HG02943 (cell line): ENCODE measurements around the gene PGRMC2.

Experiments
- ATAC-seq: cut with Tn5 transposase; IDR thresholded peaks from one replicate; pipeline ENCODE4 v1.9.1; 2021; ENCODE audit warnings: mild to moderate bottlenecking, low read depth, moderate library complexity; ENCODE audit not compliant: unreplicated experiment

The PGRMC2 gene, protein sequence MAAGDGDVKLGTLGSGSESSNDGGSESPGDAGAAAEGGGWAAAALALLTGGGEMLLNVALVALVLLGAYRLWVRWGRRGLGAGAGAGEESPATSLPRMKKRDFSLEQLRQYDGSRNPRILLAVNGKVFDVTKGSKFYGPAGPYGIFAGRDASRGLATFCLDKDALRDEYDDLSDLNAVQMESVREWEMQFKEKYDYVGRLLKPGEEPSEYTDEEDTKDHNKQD

DNA sequence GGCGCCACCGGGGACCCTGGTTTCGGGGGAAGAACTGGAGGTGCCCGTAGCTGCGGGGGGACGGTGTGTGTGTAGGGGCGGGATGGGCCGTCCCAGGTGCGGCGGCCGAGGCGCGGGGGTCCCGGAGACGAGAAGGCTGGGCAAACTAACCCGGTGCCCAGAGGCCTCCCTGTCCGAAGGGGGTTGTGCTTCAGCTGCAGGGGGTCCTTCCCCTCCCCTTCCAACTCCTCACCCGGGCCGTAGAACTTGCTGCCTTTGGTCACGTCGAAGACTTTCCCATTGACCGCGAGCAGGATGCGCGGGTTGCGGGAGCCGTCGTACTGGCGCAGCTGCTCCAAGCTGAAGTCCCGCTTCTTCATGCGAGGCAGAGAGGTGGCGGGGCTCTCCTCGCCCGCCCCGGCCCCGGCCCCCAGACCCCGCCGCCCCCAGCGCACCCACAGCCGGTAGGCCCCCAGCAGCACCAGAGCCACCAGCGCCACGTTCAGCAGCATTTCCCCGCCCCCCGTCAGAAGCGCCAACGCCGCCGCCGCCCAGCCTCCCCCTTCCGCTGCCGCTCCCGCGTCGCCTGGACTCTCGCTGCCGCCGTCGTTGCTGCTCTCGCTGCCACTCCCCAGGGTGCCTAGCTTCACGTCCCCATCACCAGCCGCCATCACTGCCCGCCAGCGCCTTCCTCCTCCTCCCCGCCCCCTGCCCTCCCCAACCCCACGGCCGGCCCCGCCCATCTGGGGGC is at the start of gene PGRMC2:
Gene PGRMC2 (minus strand): TSS at position 673 of the 730 bp plus-strand sequence. CDS start 23 bp downstream, at position 650.
- ATAC-seq, result peak; percentile 23

DNA sequence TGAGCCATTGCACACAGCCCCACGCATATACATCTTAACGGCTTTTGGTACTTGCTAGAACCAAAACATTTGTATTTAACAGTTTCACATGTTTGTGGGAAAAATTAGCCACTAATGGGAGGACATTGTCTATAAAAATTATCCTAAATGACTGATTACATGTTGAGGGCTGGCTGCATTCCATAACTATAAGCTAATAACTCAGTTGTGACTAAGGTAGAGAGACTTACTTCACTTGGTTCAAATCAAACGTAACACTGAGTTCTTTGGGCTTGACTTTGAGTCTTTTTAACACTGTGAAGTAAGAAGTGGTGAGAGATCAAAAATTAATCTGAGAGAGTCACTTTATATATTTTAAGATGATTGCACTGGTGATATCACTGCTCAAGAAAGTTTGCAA is 47.9 kb upstream of the PGRMC2 start:
- ATAC-seq, result no peak

DNA sequence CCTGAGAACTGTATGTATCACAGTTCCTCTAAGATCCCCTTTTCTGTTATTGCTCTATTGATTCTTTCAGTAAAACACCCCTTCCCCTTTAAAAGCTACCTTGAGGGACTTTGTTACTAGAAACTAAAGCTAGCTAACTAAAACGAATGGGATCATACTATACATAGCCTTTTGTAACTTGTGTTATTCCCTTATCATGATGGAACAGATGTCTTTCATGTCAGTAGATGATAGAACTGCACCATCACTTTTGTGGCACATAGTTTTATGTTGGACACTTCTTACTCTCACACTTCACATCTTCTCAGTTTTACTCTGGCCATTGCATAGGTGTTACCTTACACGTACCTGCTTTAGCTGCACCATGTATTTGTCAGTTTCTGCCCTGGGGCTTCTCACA is 46.6 kb upstream of the PGRMC2 start:
- no peak for ATAC-seq

DNA sequence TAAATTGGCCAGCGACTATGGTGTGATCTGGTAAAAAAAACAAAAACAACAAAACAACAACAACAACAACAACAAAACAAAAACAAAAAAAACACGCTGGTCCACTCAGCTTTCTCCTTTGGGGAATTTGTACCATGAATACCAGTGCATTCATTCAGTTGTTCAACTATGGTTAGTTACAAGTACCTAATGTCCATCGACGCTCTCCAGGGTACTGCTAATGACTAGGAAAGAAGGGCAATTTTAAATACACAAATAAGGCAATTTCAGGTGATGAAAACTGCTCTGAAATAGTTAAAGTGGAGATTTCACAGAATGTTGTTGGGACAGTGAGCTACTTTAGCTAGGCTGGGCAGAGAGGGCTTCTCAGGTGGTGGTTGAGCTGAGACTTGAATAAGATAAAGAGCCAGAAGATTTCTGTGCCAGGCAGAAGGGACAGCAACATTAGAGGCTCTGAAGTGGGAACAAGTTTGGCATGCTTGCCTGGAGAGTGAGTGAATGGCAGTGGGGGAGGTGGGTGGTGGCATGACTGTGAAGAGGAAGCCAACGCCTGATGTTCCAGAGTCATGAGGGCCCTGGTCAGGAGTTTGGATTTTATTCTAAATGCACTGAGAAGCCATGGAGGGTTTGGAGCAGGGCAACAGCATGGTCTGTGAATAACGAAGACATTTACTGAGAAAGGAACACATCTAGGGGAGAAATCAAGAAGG is 45.9 kb upstream of the PGRMC2 start:
- no peak for ATAC-seq

DNA sequence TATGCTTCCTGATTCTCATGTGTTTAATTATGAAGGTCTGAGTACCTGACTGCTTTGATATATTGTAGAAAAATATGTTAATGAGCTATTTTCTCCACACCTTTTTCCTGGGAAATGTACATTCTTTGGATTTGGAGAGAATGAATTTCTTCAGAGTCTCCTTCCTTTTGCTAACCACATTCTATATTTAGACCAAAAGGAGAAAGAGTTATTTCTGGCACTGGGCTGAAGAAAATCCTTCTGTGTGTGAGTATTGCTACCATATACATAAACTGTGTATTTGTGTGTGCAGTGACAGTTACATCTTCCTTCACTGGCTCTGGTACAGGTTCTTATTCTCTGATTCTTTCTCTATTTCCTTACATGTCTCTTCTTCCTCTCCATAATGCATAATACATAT is 44.5 kb upstream of the PGRMC2 start:
- ATAC-seq, result no peak

DNA sequence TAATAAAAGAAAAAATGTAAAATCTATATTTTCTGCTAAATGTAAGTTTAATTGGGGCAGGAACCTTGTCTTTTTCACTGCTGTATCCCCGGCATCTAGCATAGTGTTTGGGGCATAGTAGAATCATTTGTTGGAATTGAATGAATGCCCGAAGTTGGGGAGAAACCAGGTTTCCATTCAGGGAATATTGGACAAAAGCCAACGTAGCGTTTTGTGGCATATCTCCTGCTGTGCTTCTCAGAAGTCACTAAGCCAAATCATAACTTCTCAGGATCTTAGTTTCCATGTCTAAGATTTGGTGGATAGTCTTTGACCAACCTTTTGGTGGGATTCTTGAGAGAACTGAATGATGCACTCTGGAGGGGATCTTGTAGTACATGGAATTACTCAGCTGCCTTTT is 42.0 kb upstream of the PGRMC2 start:
- no peak for ATAC-seq

DNA sequence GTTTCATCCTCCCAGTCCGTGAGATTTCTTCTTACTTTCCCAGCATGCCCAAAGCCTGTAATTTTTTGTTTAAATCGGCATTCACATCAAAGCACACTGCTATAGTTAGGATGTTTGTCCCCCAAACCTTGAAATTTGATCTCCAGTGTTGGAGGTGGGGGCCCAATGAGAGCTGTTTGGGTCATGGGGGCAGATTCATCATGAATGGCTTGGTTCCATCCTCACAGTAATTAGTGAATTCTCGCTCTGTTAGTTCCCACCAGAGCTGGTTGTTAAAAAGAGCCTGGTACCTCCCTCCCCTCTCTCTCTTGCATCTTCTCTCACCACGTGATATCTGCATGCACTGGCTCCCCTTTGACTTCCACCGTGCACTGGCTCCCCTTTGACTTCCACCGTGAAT is 40.5 kb upstream of the PGRMC2 start:
- ATAC-seq, result no peak

DNA sequence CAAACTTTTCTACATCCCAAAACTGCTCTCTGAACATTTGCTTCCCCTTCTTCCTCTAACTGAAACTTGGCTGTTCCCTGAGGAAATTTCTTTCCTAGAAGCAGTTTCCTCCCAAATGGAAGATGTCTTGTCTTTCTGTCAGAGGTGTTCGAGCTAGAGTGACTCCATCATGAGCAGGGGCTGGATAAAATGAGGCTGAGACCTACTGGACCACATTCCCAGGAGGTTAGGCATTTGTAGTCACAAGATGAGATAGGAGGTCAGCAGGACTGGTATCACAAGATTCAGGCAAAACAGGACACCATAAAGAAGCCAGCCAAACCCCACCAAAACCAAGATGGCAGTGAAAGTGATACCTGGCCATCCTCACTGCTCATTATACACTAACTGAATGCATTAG is 35.8 kb upstream of the PGRMC2 start:
- no peak for ATAC-seq

DNA sequence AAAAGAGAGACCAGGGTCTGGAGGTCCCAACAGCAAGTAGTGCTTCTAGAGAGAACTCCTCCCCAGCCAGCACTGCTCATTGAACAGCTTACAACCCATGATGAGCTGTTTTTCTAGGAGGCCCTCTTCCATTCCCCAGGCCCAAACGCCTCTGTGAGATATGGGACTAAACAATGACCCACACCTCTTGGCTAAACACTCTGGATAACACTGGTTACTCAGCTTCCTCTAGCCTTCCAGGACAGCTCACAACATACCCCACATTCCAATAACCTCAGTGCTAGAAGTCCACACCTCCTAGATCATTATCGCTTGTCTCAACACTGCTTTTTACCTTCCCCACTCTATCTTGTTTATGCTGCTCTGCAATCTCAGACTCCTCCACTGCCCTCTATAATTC is 35.4 kb upstream of the PGRMC2 start:
- no peak for ATAC-seq

DNA sequence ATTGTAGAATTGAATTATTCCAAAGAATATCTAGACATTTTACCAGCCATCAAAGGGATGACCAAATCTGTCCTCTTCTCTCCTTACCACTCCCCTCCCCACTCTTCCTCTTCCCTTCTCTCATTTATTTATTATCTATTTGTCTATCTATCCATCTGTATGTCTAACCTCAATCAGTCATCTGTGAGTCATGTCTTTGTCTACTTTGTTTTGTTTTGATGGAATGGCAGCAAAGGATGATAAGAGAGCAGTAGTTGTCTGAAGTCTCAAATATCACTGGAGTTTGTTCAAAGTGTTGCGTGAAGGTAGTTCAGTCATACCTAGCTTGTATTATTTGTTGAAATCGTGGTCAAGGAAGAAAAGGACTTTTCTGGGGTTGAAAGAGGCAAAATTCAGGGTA is 34.7 kb upstream of the PGRMC2 start:
- no peak for ATAC-seq

DNA sequence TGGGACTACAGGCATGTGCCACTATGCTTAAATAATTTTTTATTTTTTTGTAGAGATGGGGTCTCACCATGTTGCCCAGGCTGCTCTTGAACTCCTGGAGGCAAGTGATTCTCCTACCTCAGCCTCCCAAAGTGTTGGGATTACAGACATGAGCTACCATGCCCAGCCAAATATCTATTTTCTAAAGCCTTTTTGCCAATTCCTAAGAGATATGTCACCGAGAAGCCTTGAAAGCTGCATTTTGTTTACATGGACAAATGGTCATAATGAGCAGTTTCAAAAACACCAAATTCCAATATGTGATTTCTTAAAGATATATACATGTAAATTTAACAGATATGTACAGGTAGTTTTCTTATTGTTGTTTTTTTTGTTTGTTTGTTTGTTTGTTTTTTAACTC is 33.0 kb upstream of the PGRMC2 start:
- ATAC-seq, result no peak

DNA sequence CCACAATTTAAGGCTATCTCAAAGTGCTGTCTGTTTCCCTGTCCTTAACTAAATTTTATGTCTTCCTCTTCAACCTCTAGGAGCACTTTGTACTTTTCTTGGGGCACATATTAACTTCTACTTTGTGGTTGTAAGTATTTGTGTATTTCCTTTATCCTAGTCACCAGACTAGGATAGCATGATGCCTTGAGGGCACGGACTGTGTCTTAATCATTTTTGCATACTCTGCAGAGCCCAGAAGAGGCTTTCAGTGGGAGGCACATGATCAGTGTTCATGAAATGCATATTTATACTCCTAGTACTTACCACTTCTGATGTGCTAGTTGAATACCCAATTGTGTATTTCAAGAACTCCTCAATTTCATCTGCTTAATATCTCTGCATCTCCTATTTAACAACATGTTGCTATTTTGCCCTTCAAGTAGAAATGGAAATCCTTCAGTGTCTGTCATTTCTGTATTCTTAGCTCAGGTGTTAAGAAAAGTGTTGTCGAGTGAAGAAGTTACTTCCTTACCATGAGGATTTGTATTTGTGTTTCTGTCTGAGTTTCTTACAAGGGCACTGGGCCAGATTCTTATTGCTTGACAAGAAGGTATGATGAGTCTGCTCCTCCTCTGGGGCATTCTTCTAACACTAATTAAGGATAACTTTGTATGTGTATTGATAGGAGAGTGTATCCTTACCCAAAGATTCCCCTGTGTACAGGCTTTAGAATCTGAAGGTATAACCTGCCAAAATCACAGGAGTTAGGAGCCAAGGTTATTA is 28.3 kb upstream of the PGRMC2 start:
- no peak for ATAC-seq

DNA sequence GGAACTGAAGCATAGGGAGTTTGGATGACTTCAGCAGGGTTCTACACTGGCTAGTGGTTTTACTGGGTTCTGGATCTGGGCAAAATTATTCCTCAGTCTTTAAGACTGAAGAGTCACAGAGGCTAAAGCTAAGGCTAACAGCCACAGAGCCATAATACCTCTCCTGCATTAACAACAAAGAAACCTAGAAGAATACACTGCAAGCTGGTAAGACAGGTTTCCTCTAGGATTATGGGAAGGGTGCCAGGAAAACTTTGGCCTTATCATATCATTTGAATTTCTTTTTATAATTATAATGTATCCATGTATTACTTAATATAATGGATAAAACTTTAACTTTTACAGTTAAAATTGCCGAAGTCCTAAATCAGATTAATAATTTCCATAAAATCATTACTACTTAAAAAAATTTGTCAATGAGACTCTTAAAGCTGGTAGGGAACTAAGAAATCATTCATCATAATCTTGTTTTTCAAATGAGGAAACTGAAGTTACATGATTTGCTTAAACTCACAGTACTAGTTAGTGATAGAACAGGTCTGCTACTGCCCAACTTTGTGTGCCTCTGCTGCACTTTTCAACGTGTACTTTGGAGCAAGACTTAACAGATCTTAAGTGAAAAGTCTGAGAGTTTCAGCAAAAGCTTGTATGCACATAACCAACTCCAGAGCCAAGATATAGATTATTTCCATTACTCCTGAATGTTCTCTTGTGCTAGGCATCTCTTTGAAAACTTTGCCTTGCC is 24.2 kb upstream of the PGRMC2 start:
- ATAC-seq, result no peak

DNA sequence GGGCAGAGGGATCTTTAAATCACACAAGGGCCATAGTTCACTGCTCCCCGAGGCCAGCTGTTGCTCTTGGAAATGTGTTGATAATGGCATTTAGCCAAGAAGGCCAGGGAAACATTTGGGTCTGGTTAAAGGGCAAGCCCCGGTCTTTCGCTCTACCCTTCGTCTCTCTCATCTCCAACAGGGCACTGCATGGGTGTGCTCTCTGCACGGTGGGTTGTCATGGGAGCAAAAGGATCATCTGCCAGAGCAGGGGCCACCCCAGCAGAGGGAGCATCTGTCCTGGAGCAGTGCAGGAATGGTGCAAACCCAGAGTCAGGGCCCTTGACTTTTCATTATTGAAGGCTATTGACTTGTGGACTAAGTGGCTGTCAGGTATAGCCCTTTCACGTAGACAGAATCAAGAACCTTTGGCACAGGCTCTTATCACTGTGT is 22.7 kb upstream of the PGRMC2 start:
- no peak for ATAC-seq

DNA sequence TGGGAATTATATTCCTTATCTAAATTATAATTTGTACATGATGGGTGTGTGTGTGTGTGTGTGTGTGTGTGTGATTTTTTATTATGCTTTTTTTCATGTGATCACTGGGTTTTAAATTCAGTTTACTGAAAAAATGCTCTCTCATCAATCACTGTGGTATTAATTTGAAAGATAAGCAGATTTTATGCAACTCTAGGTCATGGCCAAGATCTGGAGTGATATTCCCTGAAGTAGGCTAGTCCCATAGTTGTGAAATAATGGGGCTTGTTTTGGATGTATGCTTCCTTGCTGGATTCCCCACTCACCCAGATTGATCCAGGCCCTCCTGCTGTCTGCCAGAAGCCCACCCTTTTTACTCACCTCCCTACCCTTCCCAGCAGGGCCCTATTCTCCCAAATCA is 22.0 kb upstream of the PGRMC2 start:
- no peak for ATAC-seq

DNA sequence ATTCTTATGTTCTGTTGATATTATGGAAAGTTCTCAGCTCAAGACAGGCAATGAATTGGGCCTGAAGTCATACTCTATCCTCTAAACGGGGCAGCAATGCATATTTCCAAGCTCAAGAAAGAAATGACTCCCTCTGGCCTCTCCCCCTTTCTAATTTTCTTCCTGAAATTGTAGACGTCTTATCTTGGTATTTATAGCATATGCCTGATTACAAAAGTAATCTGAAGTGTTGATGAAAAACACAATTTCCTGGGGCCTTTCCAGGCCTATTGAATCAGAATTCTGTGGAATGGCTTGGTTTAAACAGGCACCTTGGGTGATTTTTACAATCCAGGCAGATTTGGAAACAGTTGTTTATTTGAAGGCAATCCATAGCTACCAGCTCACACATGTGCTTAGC is 21.4 kb upstream of the PGRMC2 start:
- no peak for ATAC-seq

DNA sequence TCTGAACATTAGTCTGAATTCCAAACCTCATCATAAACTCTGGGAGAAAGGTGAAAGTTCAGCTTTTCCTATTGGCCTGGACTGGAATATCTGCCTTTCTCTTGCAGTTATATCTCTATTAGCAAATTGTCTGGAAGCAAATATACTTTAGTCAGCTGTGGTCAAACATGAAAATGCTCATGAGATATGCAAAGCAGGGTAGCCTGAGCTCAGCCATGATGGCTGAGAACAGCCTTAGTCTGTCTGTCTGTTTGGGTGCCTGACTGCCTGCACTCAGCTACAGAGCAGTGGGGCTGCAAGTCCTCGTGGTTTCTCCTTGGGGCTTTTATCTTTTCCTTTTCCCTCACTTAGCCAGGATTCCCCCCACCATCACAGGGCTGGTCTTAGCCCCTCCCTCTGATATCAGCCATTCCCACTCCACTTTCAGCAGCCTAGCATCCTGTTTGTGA is 19.5 kb upstream of the PGRMC2 start:
- ATAC-seq, result peak; percentile 63

DNA sequence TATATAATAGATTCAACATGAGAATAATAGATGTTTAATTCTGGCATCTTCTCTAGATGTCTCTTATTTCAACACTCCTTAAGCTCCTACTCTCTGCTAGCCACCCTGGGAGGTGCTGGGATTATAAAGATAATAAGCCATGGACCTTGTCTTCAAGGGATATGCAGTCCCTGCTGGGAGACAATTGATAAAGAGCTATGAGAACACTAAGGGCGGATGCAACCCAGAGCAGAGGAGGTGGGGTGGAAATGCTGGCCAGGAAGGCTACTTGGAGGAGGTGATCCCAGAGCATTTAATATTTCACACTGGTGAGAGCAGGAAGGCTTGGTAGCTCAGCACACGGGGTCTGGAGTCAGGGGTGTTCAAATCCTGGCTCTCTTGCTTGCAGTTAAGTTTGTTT is 18.3 kb upstream of the PGRMC2 start:
- no peak for ATAC-seq

DNA sequence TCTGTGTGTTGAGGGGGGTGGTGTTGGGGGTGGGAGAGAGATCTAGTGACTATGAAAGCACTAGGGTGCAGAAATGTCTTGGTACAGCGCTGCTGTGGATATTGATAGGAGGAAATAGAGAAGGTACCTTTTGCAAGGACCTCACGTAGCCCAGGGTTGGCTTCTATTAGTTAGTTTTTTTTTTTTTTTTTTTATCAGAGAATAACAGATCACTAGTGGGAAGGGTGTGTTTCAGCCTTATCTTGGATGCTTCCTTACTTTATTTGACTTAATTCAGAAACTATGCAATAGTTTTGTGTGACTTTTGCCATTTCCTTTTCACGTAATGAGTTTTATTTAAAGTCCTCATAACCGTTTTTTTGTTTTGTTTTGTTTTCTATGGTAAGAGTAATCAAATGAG is 16.4 kb upstream of the PGRMC2 start:
- no peak for ATAC-seq

DNA sequence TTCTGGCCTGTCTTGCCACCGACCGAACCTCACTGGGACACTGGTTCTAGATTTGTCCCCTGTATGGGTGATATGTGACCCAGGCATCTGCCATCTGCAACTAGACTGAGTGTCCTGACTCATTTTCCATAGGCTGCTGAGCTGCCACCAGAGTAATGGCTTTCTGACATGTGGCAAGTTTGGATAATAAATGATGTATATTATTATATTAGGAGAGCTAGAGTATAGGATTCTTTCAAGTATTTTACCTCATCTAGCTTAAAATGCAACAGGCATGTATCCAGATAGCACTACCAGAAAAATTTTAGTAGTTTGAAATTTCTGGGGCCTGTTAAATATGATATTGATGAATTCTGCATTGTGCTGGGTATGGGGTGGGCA is 15.8 kb upstream of the PGRMC2 start:
- no peak for ATAC-seq
